Measurements from ENCODE around the gene FERMT3.

Gene FERMT3

GRCh38 chr11:64267207-64267945 is 60.9 kb downstream of the FERMT3 start:
- DNase-seq: no peak

GRCh38 chr11:64268025-64268892 is 61.7 kb downstream of the FERMT3 start:
- no peak for DNase-seq

GRCh38 chr11:64268893-64269539 is 62.5 kb downstream of the FERMT3 start:
- no peak for DNase-seq

GRCh38 chr11:64269540-64270220 is 63.2 kb downstream of the FERMT3 start:
- DNase-seq: peak; percentile 98
